PFSK-1 (cell line): Measurements from ENCODE around the gene FXYD1.

Experiments used
- FOXP2 ChIP-seq: optimal IDR thresholded peaks from 2 replicates; pipeline ENCODE3; 2011; ENCODE audit warnings: borderline replicate concordance, control low read depth, inconsistent platforms; ENCODE audit not compliant: insufficient read depth; ENCODE audit errors: extremely low read length, extremely low read depth
- POLR2AphosphoS5 ChIP-seq: IDR thresholded peaks from 2 replicates; pipeline ENCODE4 v1.6.1; 2012; ENCODE audit warnings: low read depth, mild to moderate bottlenecking, control low read depth, low read length, moderate library complexity
- REST ChIP-seq, 2 experiments: IDR thresholded peaks; 2 replicates each; pipeline versions ENCODE4 v1.6.1 to v1.8.0; 2011 to 2012; ENCODE audit warnings: low read depth in 2 of 2, low read length in 2 of 2, control low read depth in 1 of 2, inconsistent platforms in 1 of 2, mild to moderate bottlenecking in 1 of 2, moderate library complexity in 1 of 2; ENCODE audit not compliant: insufficient read depth in 1 of 2
- SIN3A ChIP-seq: IDR thresholded peaks from 2 replicates; pipeline ENCODE4 v1.6.1; 2012; ENCODE audit warnings: mild to moderate bottlenecking, low read length, moderate library complexity, borderline replicate concordance; ENCODE audit not compliant: insufficient read depth
- TAF1 ChIP-seq: IDR thresholded peaks from 2 replicates; pipeline ENCODE4 v1.6.1; 2012; ENCODE audit warnings: low read length, control low read depth, borderline replicate concordance; ENCODE audit not compliant: insufficient read depth

The FXYD1 gene

DNA sequence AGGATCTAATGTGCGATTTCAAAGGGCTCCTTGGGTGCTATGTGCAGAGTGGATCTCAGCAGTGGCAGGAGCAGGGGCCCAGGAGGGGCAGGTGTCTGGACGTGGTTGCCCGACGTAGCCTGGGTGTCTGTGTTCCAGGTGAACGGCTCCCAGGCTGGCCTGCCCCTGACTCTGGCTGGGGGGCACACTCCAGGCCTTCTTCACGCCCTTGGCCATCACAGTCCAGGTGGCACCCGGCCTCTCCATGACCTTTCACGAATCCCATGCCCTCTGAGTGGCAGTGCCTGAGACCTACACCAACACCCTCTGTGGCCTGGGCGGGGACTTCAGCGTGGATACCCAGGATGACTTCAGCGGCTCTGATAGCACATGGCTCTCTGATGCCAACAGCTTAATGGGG is 34.3 kb upstream of the FXYD1 start:
- TF ChIP-seq REST (IDR thresholded peaks at IDR 0.05; ENCODE audit: insufficient read depth in 1 of 2, low read depth in 2 of 2, low read length in 2 of 2) (no peak), POLR2AphosphoS5 (no peak), SIN3A (no peak), FOXP2 (no peak), TAF1 (no peak)

- no peak for TF ChIP-seq POLR2AphosphoS5
- no peak for TF ChIP-seq REST (IDR thresholded peaks at IDR 0.05; ENCODE audit: insufficient read depth in 1 of 2, low read depth in 2 of 2, low read length in 2 of 2)
- no peak for TF ChIP-seq TAF1
- TF ChIP-seq FOXP2 = no peak
- TF ChIP-seq SIN3A = no peak
These were observed 33.6 kb upstream of the FXYD1 start for GRCh38 chr19:35105047-35105410.

DNA sequence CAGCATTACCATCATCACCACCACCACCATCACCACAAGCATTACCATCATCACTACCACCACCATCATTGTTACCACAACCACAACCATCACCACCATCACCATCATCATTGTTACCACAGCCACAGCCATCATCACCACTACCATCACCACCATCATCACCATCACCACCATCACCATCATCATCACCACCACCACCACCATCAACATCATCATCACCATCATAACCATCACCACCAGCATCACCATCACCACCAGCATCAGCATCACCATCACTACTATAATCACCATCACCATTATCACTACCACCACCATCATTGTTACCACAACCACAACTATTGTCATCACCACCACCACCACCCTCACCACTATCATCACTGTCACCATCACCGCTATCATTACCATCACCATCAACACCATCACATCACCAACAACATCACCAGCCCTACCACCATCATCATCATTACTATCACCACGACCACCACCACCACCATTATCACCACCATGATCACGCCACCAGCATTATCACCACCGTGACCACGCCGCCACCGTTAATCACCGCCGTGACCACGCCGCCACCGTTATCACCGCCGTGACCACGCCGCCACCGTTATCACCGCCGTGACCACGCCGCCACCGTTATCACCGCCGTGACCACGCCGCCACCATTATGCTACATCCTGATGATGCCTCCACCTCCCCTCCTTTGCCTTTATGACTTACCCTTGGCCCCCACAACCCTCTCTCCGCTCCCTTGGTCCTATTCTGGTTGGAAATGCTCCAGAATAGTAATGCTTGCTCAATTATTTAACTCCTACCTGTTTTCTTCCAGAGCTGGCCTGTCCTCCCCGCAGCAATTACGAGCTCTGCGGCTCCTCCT is 33.0 kb upstream of the FXYD1 start:
- TF ChIP-seq TAF1 = no peak
- no peak for TF ChIP-seq SIN3A
- TF ChIP-seq POLR2AphosphoS5 = no peak
- no peak for TF ChIP-seq REST (IDR thresholded peaks at IDR 0.05; ENCODE audit: insufficient read depth in 1 of 2, low read depth in 2 of 2, low read length in 2 of 2)
- TF ChIP-seq FOXP2 = no peak

DNA sequence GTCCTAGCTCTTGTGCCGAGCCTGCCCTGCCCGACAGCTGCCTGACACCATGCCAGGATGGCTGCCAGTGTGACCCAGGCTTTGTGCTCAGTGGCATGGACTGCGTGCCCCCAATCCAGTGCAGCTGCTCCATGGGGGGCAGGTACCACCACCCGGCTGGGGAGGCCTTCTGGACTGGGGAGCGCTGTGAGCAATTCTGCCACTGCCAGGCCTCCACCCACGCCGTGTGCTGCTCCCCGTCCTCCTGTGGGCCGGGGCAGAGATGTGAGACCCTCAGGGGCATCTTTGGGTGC is 32.4 kb upstream of the FXYD1 start:
- TF ChIP-seq FOXP2 = no peak
- TF ChIP-seq TAF1 = no peak
- TF ChIP-seq POLR2AphosphoS5 = no peak
- no peak for TF ChIP-seq SIN3A
- TF ChIP-seq REST (IDR thresholded peaks at IDR 0.05; ENCODE audit: insufficient read depth in 1 of 2, low read depth in 2 of 2, low read length in 2 of 2) = no peak
